ENCODE measurements around the gene AGAP3. TPM values are rescaled to one million over a fixed set of nuclear protein-coding genes. Genes with fewer than 3 reads are reported as not detected.

AGAP3 gene
- total RNA-seq, 1 donor from 2014 or later, result 135 TPM

DNA sequence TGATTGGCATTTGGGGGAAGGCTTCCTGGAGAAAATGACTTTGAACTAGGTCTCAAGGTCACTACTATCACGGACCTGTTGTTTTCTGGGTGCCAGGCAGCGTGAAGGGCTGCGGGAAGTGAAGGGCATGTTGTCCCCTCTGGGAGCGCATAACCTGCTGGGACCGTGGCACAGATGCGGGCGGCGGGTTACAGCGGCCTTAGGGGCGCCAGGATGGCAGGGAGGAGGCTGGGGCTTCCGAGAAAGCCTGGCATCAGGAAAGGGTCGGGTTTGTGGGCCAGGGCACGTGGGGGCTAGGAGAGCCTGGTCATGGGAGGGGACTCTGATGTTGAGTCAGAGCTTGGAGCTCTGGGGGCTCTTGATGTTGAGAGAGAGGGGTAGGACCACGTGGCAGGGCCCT, 20.8 kb upstream of the AGAP3 start:
- peaks cover 14% of the 10 kb centered on the region for H3K36me3 Mint-ChIP-seq (ENCODE audit: unreplicated experiment)
- DNase-seq (ENCODE audit: extremely low spot score, unreplicated experiment), result no peak
- H3K4me1 Mint-ChIP-seq (ENCODE audit: unreplicated experiment), result peaks cover 34% of the 10 kb centered on the region
- no peaks in the 10 kb centered on the region for H3K9me3 Mint-ChIP-seq (ENCODE audit: unreplicated experiment)
- H3K27me3 Mint-ChIP-seq (ENCODE audit: unreplicated experiment), result no peaks in the 10 kb centered on the region
- H3K27ac Mint-ChIP-seq (ENCODE audit: unreplicated experiment), result peak overlapping the region; percentile 14
- TF ChIP-seq, protein P1, sequence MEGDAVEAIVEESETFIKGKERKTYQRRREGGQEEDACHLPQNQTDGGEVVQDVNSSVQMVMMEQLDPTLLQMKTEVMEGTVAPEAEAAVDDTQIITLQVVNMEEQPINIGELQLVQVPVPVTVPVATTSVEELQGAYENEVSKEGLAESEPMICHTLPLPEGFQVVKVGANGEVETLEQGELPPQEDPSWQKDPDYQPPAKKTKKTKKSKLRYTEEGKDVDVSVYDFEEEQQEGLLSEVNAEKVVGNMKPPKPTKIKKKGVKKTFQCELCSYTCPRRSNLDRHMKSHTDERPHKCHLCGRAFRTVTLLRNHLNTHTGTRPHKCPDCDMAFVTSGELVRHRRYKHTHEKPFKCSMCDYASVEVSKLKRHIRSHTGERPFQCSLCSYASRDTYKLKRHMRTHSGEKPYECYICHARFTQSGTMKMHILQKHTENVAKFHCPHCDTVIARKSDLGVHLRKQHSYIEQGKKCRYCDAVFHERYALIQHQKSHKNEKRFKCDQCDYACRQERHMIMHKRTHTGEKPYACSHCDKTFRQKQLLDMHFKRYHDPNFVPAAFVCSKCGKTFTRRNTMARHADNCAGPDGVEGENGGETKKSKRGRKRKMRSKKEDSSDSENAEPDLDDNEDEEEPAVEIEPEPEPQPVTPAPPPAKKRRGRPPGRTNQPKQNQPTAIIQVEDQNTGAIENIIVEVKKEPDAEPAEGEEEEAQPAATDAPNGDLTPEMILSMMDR (IDR thresholded peaks at IDR 0.05), result no peak
- H3K4me3 Mint-ChIP-seq (ENCODE audit: unreplicated experiment), result no peak overlapping the region

GRCh38 chr7:151066273-151066974, 19.9 kb upstream of the AGAP3 start:
- Mint-ChIP-seq H3K4me1 (ENCODE audit: unreplicated experiment) (peaks cover 27% of the 10 kb centered on the region), H3K36me3 (ENCODE audit: unreplicated experiment) (peaks cover 15% of the 10 kb centered on the region), H3K9me3 (ENCODE audit: unreplicated experiment) (no peaks in the 10 kb centered on the region), H3K4me3 (ENCODE audit: unreplicated experiment) (no peak overlapping the region), H3K27me3 (ENCODE audit: unreplicated experiment) (no peaks in the 10 kb centered on the region), H3K27ac (ENCODE audit: unreplicated experiment) (no peak overlapping the region)
- no peak for DNase-seq (ENCODE audit: extremely low spot score, unreplicated experiment)
- TF ChIP-seq, protein P1 (IDR thresholded peaks at IDR 0.05), result no peak

DNA sequence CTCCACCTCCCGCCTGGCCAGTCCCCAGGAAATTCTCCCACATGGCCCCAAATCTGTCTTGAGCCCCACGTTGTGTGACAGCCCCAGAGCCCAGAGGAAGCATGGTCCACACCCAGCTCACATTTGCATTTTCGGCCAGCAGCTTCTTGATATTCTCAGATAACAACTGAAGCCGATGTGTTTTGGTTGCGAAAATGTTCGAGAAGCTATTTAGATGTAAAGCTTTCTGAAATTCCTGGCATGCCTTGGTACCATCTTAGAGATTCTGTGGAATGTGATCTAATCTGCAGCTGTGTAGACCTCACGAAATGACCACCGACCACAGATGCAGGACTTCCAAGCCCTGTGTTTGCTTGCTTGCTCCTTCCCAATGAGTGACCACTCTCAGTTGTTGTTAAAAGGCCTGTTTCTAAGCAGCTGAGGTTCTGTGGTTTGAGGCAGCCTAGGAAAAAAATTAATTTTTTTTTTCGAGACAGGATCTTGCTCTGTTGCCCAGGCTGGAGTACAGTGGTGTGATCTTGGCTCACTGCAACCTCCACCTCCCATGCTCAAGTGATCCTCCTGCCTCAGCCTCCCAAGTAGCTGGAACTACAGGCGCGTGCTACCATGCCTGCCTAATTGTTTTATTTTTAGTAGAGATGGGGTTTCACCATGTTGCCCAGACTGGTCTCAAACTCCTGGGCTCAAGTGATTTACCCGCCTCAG, 18.1 kb upstream of the AGAP3 start:
- H3K4me3 Mint-ChIP-seq (ENCODE audit: unreplicated experiment), result no peak overlapping the region
- no peaks in the 10 kb centered on the region for H3K27me3 Mint-ChIP-seq (ENCODE audit: unreplicated experiment)
- H3K4me1 Mint-ChIP-seq (ENCODE audit: unreplicated experiment), result peaks cover 12% of the 10 kb centered on the region
- peak overlapping the region; percentile 18 for H3K27ac Mint-ChIP-seq (ENCODE audit: unreplicated experiment)
- peaks cover 23% of the 10 kb centered on the region for H3K36me3 Mint-ChIP-seq (ENCODE audit: unreplicated experiment)
- no peaks in the 10 kb centered on the region for H3K9me3 Mint-ChIP-seq (ENCODE audit: unreplicated experiment)
- TF ChIP-seq, protein P1 (IDR thresholded peaks at IDR 0.05), result no peak
- DNase-seq (ENCODE audit: extremely low spot score, unreplicated experiment), result no peak

DNA sequence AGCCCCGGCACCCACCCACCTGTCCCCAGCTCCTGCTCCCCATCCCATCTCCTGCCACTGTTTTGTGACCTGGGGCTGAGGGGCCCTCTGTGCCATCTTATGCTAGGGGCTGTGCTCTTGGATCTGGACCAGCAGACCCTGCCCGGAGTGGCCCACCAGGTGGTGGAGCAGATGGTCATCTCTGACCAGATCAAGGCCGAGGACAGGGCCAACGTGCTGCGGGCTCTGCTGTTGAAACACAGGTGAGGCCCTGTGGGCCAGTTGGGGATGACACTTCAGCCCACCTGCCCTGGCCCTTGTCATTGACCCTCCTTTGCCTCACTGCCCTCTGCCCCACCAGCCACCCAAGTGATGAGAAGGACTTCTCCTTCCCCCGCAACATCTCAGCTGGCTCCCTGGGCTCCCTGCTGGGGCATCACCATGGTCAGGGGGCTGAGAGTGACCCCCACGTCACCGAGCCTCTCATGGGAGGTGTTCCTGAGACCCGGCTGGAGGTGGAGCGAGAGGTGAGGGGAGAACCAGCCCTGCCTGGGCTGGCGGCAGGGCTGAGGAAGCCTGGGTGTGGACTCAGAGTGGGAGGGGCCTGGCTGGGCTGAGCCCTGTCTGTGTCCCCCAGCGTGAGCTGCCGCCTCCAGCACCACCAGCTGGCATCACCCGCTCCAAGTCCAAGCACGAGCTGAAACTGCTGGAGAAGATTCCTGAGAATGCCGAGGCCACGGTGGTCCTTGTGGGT, 16.3 kb upstream of the AGAP3 start:
- peaks cover 27% of the 10 kb centered on the region for H3K36me3 Mint-ChIP-seq (ENCODE audit: unreplicated experiment)
- H3K27me3 Mint-ChIP-seq (ENCODE audit: unreplicated experiment), result no peaks in the 10 kb centered on the region
- H3K4me3 Mint-ChIP-seq (ENCODE audit: unreplicated experiment), result no peak overlapping the region
- H3K27ac Mint-ChIP-seq (ENCODE audit: unreplicated experiment), result no peak overlapping the region
- no peaks in the 10 kb centered on the region for H3K9me3 Mint-ChIP-seq (ENCODE audit: unreplicated experiment)
- no peak for DNase-seq (ENCODE audit: extremely low spot score, unreplicated experiment)
- H3K4me1 Mint-ChIP-seq (ENCODE audit: unreplicated experiment), result peaks cover 7% of the 10 kb centered on the region
- TF ChIP-seq, protein P1 (IDR thresholded peaks at IDR 0.05), result no peak

GRCh38 chr7:151070574-151070960, 15.7 kb upstream of the AGAP3 start:
- peaks cover 7% of the 10 kb centered on the region for H3K4me1 Mint-ChIP-seq (ENCODE audit: unreplicated experiment)
- H3K36me3 Mint-ChIP-seq (ENCODE audit: unreplicated experiment), result peaks cover 25% of the 10 kb centered on the region
- TF ChIP-seq, protein P1 (IDR thresholded peaks at IDR 0.05), result no peak
- H3K27me3 Mint-ChIP-seq (ENCODE audit: unreplicated experiment), result no peaks in the 10 kb centered on the region
- DNase-seq (ENCODE audit: extremely low spot score, unreplicated experiment), result no peak
- no peak overlapping the region for H3K4me3 Mint-ChIP-seq (ENCODE audit: unreplicated experiment)
- H3K9me3 Mint-ChIP-seq (ENCODE audit: unreplicated experiment), result no peaks in the 10 kb centered on the region
- H3K27ac Mint-ChIP-seq (ENCODE audit: unreplicated experiment), result no peak overlapping the region
